ENCODE measurements around the gene ERMN. TPM values are rescaled to one million over a fixed set of nuclear protein-coding genes. Genes with fewer than 3 reads are reported as not detected.

ERMN gene
- total RNA-seq, 4 donors from 2014 or later, result 0.49 TPM; not detected in 3

GRCh38 chr2:157337978-157338377 is 12.4 kb upstream of the ERMN start:
- no peaks in the 10 kb centered on the region for H3K36me3 ChIP-seq
- DNase-seq, result no peak
- no peak overlapping the region for H3K27ac ChIP-seq
- WGBS, 2 donors, result 69 to 71% methylated on average over 3 of the region's 3 CpGs
- TF ChIP-seq, protein P1, sequence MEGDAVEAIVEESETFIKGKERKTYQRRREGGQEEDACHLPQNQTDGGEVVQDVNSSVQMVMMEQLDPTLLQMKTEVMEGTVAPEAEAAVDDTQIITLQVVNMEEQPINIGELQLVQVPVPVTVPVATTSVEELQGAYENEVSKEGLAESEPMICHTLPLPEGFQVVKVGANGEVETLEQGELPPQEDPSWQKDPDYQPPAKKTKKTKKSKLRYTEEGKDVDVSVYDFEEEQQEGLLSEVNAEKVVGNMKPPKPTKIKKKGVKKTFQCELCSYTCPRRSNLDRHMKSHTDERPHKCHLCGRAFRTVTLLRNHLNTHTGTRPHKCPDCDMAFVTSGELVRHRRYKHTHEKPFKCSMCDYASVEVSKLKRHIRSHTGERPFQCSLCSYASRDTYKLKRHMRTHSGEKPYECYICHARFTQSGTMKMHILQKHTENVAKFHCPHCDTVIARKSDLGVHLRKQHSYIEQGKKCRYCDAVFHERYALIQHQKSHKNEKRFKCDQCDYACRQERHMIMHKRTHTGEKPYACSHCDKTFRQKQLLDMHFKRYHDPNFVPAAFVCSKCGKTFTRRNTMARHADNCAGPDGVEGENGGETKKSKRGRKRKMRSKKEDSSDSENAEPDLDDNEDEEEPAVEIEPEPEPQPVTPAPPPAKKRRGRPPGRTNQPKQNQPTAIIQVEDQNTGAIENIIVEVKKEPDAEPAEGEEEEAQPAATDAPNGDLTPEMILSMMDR (IDR thresholded peaks at IDR 0.05), result no peak
- no peak for TF ChIP-seq POLR2A (IDR thresholded peaks at IDR 0.05)
- no peaks in the 10 kb centered on the region for H3K27me3 ChIP-seq
- no peaks in the 10 kb centered on the region for H3K4me1 ChIP-seq
- no peak overlapping the region for H3K4me3 ChIP-seq (replicated peaks in 1 of 3)
- no peaks in the 10 kb centered on the region for H3K9me3 ChIP-seq
- intact Hi-C loops (cut with DNase I), result no loop called here

- DNase-seq, result peak; percentile 5 to 33
- Histone ChIP-seq H3K36me3 (no peaks in the 10 kb centered on the region), H3K27ac (no peak overlapping the region), H3K4me3 (replicated peaks in 1 of 3) (no peak overlapping the region), H3K27me3 (no peaks in the 10 kb centered on the region), H3K4me1 (no peaks in the 10 kb centered on the region), H3K9me3 (no peaks in the 10 kb centered on the region)
- no peak for TF ChIP-seq POLR2A (IDR thresholded peaks at IDR 0.05)
- TF ChIP-seq, protein P1 (IDR thresholded peaks at IDR 0.05), result peak in 5 of 6 experiments; percentile 16 to 67 (median 44)
- 35 to 38% methylated on average over 8 of the region's 8 CpGs for WGBS, 2 donors
- intact Hi-C loops (cut with DNase I), result no loop called here
These were observed 10.8 kb upstream of the ERMN start for GRCh38 chr2:157336137-157337010.

GRCh38 chr2:157334797-157335196 is 9.2 kb upstream of the ERMN start:
- Histone ChIP-seq H3K27me3 (no peaks in the 10 kb centered on the region), H3K36me3 (no peaks in the 10 kb centered on the region), H3K4me3 (replicated peaks in 1 of 3) (no peak overlapping the region), H3K27ac (no peak overlapping the region), H3K4me1 (no peaks in the 10 kb centered on the region), H3K9me3 (no peaks in the 10 kb centered on the region)
- TF ChIP-seq, protein P1 (IDR thresholded peaks at IDR 0.05), result no peak
- TF ChIP-seq POLR2A (IDR thresholded peaks at IDR 0.05), result no peak
- 79 to 96% methylated on average over 3 of the region's 3 CpGs for WGBS, 2 donors
- DNase-seq, result no peak
- intact Hi-C loops (cut with DNase I), result no loop called here

DNA sequence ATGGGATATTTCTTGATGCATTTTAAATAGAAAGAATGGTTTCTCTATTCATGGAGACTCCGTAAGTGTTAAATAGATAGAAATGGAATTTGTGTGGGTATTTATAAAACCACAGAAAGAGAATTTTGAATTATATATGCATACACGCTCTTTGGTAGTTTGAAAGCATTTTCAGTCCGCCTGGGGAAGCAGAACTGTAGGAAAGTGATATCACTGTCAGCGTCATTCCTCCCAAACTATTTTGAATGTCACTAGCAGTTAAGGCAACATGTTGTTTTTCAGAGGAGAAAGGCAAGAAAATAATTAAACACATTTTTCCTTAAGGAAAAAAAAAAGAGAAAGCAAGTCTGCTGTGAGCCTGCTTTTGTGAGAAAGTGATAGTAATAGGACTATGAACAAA is 8.7 kb upstream of the ERMN start:
- no peak for DNase-seq
- Histone ChIP-seq H3K9me3 (no peaks in the 10 kb centered on the region), H3K4me3 (replicated peaks in 1 of 3) (no peak overlapping the region), H3K27me3 (no peaks in the 10 kb centered on the region), H3K27ac (no peak overlapping the region), H3K36me3 (no peaks in the 10 kb centered on the region), H3K4me1 (no peaks in the 10 kb centered on the region)
- WGBS, 2 donors, result 81 to 88% methylated on average over 4 of the region's 4 CpGs
- TF ChIP-seq POLR2A (IDR thresholded peaks at IDR 0.05), result no peak
- TF ChIP-seq, protein P1 (IDR thresholded peaks at IDR 0.05), result no peak
- intact Hi-C loops (cut with DNase I), result no loop called here

GRCh38 chr2:157333304-157334047 is 7.9 kb upstream of the ERMN start:
- intact Hi-C loops (cut with DNase I), result no loop called here
- Histone ChIP-seq H3K9me3 (no peaks in the 10 kb centered on the region), H3K4me1 (no peaks in the 10 kb centered on the region), H3K27me3 (no peaks in the 10 kb centered on the region), H3K27ac (no peak overlapping the region), H3K36me3 (no peaks in the 10 kb centered on the region), H3K4me3 (replicated peaks in 1 of 3) (no peak overlapping the region)
- WGBS, 2 donors, result 89 to 95% methylated on average over 2 of the region's 2 CpGs
- TF ChIP-seq, protein P1 (IDR thresholded peaks at IDR 0.05), result no peak
- TF ChIP-seq POLR2A (IDR thresholded peaks at IDR 0.05), result no peak
- DNase-seq, result no peak

All from thyroid gland (tissue), 4 donors.